Activated naive CD8-positive, alpha-beta T cell (primary cell): ENCODE data around the gene TSHZ2.
"Not testable (repeated sequence)": the region's sequence is repeated elsewhere in the genome, so short reads cannot be mapped to it uniquely, and the experiment has no call there.

ENCODE experiments used
- H3K27ac Mint-ChIP-seq: one replicate; pipeline ENCODE4 v1.8.0; 2021; ENCODE audit warnings: mixed read lengths
- H3K27me3 Mint-ChIP-seq: one replicate; pipeline ENCODE4 v1.8.0; 2021; ENCODE audit warnings: mixed read lengths
- H3K36me3 Mint-ChIP-seq: one replicate; pipeline ENCODE4 v1.8.0; 2021; ENCODE audit warnings: mixed read lengths
- H3K4me1 Mint-ChIP-seq: one replicate; pipeline ENCODE4 v1.8.0; 2021; ENCODE audit warnings: low read depth, mixed read lengths
- H3K4me3 Mint-ChIP-seq: one replicate; pipeline ENCODE4 v1.8.0; 2021; ENCODE audit warnings: mild to moderate bottlenecking, mixed read lengths
- H3K9me3 Mint-ChIP-seq: one replicate; pipeline ENCODE4 v1.8.0; 2021; ENCODE audit warnings: low read depth, mixed read lengths

Gene TSHZ2

GRCh38 chr20:53500651-53501050 lies 528.5 kb downstream of the TSHZ2 start:
- Mint-ChIP-seq H3K4me1 (no peaks in the 10 kb centered on the region), H3K27ac (no peak overlapping the region), H3K27me3 (peaks cover 3% of the 10 kb centered on the region), H3K36me3 (peaks cover 9% of the 10 kb centered on the region), H3K9me3 (no peaks in the 10 kb centered on the region), H3K4me3 (no peak overlapping the region)

GRCh38 chr20:53502820-53503219 lies 530.7 kb downstream of the TSHZ2 start:
- H3K9me3 Mint-ChIP-seq, result no peaks in the 10 kb centered on the region
- peaks cover 2% of the 10 kb centered on the region for H3K36me3 Mint-ChIP-seq
- no peak overlapping the region for H3K27ac Mint-ChIP-seq
- no peak overlapping the region for H3K4me3 Mint-ChIP-seq
- no peaks in the 10 kb centered on the region for H3K4me1 Mint-ChIP-seq
- H3K27me3 Mint-ChIP-seq, result peaks cover 3% of the 10 kb centered on the region

DNA sequence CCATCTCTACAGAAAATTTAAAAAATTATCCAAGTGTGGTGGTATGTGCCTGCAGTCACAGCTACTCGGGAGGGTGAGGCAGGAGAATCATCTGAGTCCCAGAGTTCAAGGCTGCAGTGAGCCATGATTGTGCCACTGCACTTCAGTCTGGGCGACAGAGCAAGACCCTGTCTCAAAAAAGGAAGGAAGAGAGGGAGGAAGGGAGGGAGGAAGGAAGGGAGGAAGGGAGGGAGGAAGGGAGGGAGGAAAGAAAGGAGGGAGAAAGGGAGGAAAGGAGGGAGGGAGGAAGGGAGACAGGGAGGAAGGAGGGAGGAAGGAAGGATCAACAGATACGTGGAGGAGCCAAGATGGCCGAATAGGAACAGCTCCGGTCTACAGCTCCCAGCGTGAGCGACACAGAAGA lies 531.4 kb downstream of the TSHZ2 start:
- no peaks in the 10 kb centered on the region for H3K9me3 Mint-ChIP-seq
- no peaks in the 10 kb centered on the region for H3K27me3 Mint-ChIP-seq
- H3K4me1 Mint-ChIP-seq, result no peaks in the 10 kb centered on the region
- no peaks in the 10 kb centered on the region for H3K36me3 Mint-ChIP-seq
- no peak overlapping the region for H3K4me3 Mint-ChIP-seq
- no peak overlapping the region for H3K27ac Mint-ChIP-seq

DNA sequence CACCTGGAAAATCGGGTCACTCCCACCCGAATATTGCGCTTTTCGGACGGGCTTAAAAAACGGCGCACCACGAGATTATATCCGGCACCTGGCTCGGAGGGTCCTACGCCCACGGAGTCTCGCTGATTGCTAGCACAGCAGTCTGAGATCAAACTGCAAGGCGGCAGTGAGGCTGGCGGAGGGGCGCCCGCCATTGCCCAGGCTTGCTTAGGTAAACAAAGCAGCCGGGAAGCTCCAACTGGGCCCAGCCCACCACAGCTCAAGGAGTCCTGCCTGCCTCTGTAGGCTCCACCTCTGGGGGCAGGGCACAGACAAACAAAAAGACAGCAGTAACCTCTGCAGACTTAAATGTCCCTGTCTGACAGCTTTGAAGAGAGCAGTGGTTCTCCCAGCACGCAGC lies 531.9 kb downstream of the TSHZ2 start:
- not testable (repeated sequence) for H3K9me3 Mint-ChIP-seq, H3K27me3 Mint-ChIP-seq, H3K36me3 Mint-ChIP-seq, H3K27ac Mint-ChIP-seq, H3K4me1 Mint-ChIP-seq, H3K4me3 Mint-ChIP-seq

- Mint-ChIP-seq H3K4me3 (no peak overlapping the region), H3K27me3 (no peaks in the 10 kb centered on the region), H3K27ac (no peak overlapping the region), H3K9me3 (no peaks in the 10 kb centered on the region), H3K36me3 (no peaks in the 10 kb centered on the region), H3K4me1 (no peaks in the 10 kb centered on the region)
These were observed 538.1 kb downstream of the TSHZ2 start for GRCh38 chr20:53510262-53510661.

GRCh38 chr20:53510704-53511103 lies 538.5 kb downstream of the TSHZ2 start:
- no peaks in the 10 kb centered on the region for H3K9me3 Mint-ChIP-seq
- no peak overlapping the region for H3K4me3 Mint-ChIP-seq
- H3K4me1 Mint-ChIP-seq, result no peaks in the 10 kb centered on the region
- no peaks in the 10 kb centered on the region for H3K36me3 Mint-ChIP-seq
- no peak overlapping the region for H3K27ac Mint-ChIP-seq
- H3K27me3 Mint-ChIP-seq, result no peaks in the 10 kb centered on the region

GRCh38 chr20:53512076-53512475 lies 539.9 kb downstream of the TSHZ2 start:
- no peaks in the 10 kb centered on the region for H3K36me3 Mint-ChIP-seq
- H3K27ac Mint-ChIP-seq, result no peak overlapping the region
- no peaks in the 10 kb centered on the region for H3K27me3 Mint-ChIP-seq
- H3K4me3 Mint-ChIP-seq, result no peak overlapping the region
- H3K9me3 Mint-ChIP-seq, result no peaks in the 10 kb centered on the region
- H3K4me1 Mint-ChIP-seq, result no peaks in the 10 kb centered on the region

DNA sequence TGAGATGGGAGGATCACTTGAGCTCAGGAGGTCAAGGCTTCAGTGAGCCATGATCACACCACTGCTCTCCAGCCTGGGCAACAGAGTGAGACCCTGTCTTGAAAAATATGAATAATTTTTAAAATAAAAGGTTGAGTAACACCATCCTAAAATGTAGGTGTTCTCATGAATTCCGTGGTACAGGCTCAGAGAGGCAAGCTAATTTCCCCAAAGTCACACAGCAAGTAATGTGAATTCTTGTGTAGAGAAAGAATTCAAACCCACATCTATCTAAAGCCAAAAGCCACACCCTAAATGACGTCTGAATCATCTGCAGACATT lies 541.0 kb downstream of the TSHZ2 start:
- no peaks in the 10 kb centered on the region for H3K27me3 Mint-ChIP-seq
- no peak overlapping the region for H3K4me3 Mint-ChIP-seq
- no peaks in the 10 kb centered on the region for H3K36me3 Mint-ChIP-seq
- no peaks in the 10 kb centered on the region for H3K9me3 Mint-ChIP-seq
- H3K27ac Mint-ChIP-seq, result no peak overlapping the region
- H3K4me1 Mint-ChIP-seq, result no peaks in the 10 kb centered on the region

GRCh38 chr20:53513489-53514298 lies 541.5 kb downstream of the TSHZ2 start:
- no peak overlapping the region for H3K27ac Mint-ChIP-seq
- H3K36me3 Mint-ChIP-seq, result no peaks in the 10 kb centered on the region
- H3K4me3 Mint-ChIP-seq, result no peak overlapping the region
- H3K27me3 Mint-ChIP-seq, result no peaks in the 10 kb centered on the region
- H3K4me1 Mint-ChIP-seq, result no peaks in the 10 kb centered on the region
- H3K9me3 Mint-ChIP-seq, result no peaks in the 10 kb centered on the region

DNA sequence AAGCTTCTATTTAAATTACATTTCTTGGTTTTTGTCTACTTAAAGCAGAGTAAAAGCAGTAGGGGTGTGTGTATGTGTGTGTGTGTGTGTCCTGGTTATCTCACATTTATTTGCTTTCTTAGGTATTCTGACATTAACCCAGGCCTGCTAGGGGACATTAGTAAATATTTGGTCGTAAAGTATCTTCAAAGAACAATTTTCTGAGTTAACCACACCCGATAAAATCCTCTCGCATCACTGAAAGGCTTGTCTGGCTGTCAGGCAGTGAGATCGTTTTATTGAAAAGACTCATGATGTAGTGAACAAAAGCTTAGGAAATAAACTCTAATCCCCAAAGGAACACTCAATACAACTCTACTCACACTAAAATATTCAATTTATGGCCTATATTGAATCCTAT lies 543.6 kb downstream of the TSHZ2 start:
- no peaks in the 10 kb centered on the region for H3K36me3 Mint-ChIP-seq
- H3K27me3 Mint-ChIP-seq, result no peaks in the 10 kb centered on the region
- H3K27ac Mint-ChIP-seq, result no peak overlapping the region
- H3K4me3 Mint-ChIP-seq, result no peak overlapping the region
- no peaks in the 10 kb centered on the region for H3K4me1 Mint-ChIP-seq
- no peaks in the 10 kb centered on the region for H3K9me3 Mint-ChIP-seq

DNA sequence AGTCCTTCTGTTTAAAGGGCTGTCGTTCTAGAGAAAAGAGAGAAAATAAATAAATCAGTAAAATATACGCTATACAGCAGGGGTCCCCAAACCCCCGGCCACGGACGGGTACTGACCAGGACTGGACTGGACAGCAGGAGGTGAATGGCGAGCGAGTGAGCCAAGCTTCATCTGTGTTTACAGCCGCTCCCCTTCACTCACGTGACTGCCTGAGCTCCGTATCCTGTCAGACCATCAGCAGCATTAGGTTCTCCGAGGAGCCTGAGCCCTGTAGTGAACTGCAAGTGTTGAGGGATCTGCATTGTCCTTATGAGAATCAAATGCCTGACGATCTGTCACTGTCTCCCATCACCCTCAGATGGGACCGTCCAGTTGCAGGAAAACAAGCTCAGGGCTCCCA lies 545.0 kb downstream of the TSHZ2 start:
- Mint-ChIP-seq H3K4me3 (no peak overlapping the region), H3K9me3 (no peaks in the 10 kb centered on the region), H3K27ac (no peak overlapping the region), H3K27me3 (no peaks in the 10 kb centered on the region), H3K36me3 (no peaks in the 10 kb centered on the region), H3K4me1 (no peaks in the 10 kb centered on the region)

- not testable (repeated sequence) for H3K36me3 Mint-ChIP-seq, H3K27me3 Mint-ChIP-seq, H3K9me3 Mint-ChIP-seq, H3K4me1 Mint-ChIP-seq, H3K4me3 Mint-ChIP-seq, H3K27ac Mint-ChIP-seq
These were observed 549.3 kb downstream of the TSHZ2 start for GRCh38 chr20:53521421-53521820.

DNA sequence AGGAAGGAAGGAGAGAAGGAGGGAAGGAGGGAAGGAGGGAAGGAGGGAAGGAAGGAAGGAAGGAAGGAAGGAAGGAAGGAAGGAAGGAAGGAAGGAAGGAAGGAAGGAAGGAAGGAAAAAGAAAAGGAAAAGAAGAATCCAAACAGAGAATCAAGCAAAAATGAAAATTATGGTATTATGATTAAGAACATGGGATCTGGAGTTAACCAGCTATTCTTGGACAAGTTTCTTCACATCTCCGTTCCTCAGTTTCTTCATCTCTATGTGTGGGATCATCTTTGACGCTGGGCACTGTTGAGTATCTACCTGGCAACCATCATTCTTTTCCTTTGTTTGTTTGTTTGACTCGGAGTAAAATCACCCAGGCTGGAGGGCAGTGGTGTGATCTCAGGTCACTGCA lies 549.9 kb downstream of the TSHZ2 start:
- no peaks in the 10 kb centered on the region for H3K9me3 Mint-ChIP-seq
- H3K27ac Mint-ChIP-seq, result no peak overlapping the region
- H3K27me3 Mint-ChIP-seq, result no peaks in the 10 kb centered on the region
- H3K36me3 Mint-ChIP-seq, result no peaks in the 10 kb centered on the region
- no peak overlapping the region for H3K4me3 Mint-ChIP-seq
- no peaks in the 10 kb centered on the region for H3K4me1 Mint-ChIP-seq

DNA sequence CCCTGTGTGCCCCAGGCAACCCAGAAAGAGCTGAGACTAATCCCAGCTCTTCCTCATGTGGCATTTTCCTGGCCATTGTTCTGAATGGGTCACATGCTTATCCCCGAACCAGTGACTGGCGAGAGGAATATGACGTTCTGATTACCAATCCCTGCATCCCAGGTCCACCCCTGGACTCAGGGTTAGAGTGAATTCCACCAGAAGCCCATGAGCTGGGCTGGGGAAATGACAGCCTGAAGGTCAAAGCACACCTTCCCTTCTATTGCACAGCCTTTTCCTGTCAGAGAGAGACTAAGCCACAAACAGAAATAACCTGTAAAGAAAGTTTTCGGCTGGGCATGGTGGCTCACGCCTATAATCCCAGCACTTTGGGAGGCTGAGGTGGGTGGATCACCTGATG lies 550.5 kb downstream of the TSHZ2 start:
- Mint-ChIP-seq H3K27ac (no peak overlapping the region), H3K27me3 (no peaks in the 10 kb centered on the region), H3K4me1 (no peaks in the 10 kb centered on the region), H3K9me3 (no peaks in the 10 kb centered on the region), H3K36me3 (no peaks in the 10 kb centered on the region), H3K4me3 (no peak overlapping the region)

DNA sequence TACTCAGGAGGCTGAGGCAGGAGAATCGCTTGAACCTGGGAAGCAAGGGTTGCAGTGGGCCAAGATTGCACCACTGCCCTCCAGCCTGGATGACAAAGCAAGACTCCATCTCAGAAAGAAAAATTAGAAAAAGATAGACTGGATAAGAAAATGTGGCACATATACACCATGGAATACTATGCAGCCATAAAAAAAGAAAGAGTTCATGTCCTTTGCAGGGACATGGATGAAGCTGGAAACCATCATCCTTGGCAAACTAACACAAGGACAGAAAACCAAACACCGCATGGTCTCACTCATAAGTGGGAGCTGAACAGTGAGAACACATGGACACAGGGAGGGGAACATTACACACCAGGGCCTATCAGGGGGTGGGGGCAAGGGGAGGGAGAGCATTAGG lies 551.5 kb downstream of the TSHZ2 start:
- H3K4me1 Mint-ChIP-seq, H3K27ac Mint-ChIP-seq, H3K27me3 Mint-ChIP-seq, H3K36me3 Mint-ChIP-seq, H3K4me3 Mint-ChIP-seq, H3K9me3 Mint-ChIP-seq: not testable (repeated sequence)

GRCh38 chr20:53524589-53525312 lies 552.6 kb downstream of the TSHZ2 start:
- H3K36me3 Mint-ChIP-seq, result peaks cover 2% of the 10 kb centered on the region

More at GRCh38 chr20:53524589-53525312, 552.6 kb downstream of the TSHZ2 start:
- Mint-ChIP-seq H3K27me3 (no peaks in the 10 kb centered on the region), H3K4me1 (no peaks in the 10 kb centered on the region), H3K9me3 (no peaks in the 10 kb centered on the region), H3K4me3 (no peak overlapping the region), H3K27ac (no peak overlapping the region)
